HepG2 (cell line): Measurements from ENCODE around the gene AKAP3. TPM values are rescaled to one million over a fixed set of nuclear protein-coding genes. Genes with fewer than 3 reads are reported as not detected.

ENCODE experiments used
- ARID4A ChIP-seq: sonication (generic); formaldehyde crosslinking; IDR thresholded peaks from 2 replicates; pipeline ENCODE4 v1.5.0; 2020; ENCODE audit warnings: mild to moderate bottlenecking, missing genetic modification reagents, borderline replicate concordance
- FOXC1 ChIP-seq: sonication (generic); formaldehyde crosslinking; IDR thresholded peaks from 2 replicates; pipeline ENCODE4 v1.8.0; 2022; ENCODE audit warnings: mild to moderate bottlenecking, missing genetic modification reagents, borderline replicate concordance
- HNRNPLL ChIP-seq: fragments of 200-400 bp; formaldehyde crosslinking; IDR thresholded peaks from 2 replicates; pipeline ENCODE4 v1.6.1; 2017; ENCODE audit warnings: mild to moderate bottlenecking, low read depth, low read length; ENCODE audit not compliant: poor library complexity, severe bottlenecking
- HOXA9 ChIP-seq: sonication (generic); formaldehyde crosslinking; IDR thresholded peaks from 2 replicates; pipeline ENCODE4 v1.8.1; 2022; ENCODE audit warnings: missing genetic modification reagents, mild to moderate bottlenecking, moderate library complexity, borderline replicate concordance
- JUNB ChIP-seq: sonication (generic); formaldehyde crosslinking; IDR thresholded peaks from 2 replicates; pipeline ENCODE4 v1.8.0; 2022; ENCODE audit warnings: missing genetic modification reagents, mild to moderate bottlenecking, borderline replicate concordance
- KMT2B ChIP-seq: IDR thresholded peaks from 2 replicates; pipeline ENCODE4 v1.6.1; 2016; ENCODE audit warnings: missing genetic modification reagents, missing compliant biosample characterization
- MXI1 ChIP-seq: IDR thresholded peaks from 3 replicates; pipeline ENCODE4 v1.6.1; 2012; ENCODE audit warnings: low read depth, low read length, inconsistent platforms, borderline replicate concordance
- POGZ ChIP-seq: sonication (generic); formaldehyde crosslinking; IDR thresholded peaks from 2 replicates; pipeline ENCODE4 v1.4.0; 2020; ENCODE audit warnings: mild to moderate bottlenecking, missing genetic modification reagents
- SALL1 ChIP-seq: sonication (generic); formaldehyde crosslinking; IDR thresholded peaks from 2 replicates; pipeline ENCODE4 v1.8.0; 2022; ENCODE audit warnings: mild to moderate bottlenecking, missing genetic modification reagents
- SALL2 ChIP-seq: sonication (generic); formaldehyde crosslinking; IDR thresholded peaks from 2 replicates; pipeline ENCODE4 v1.8.1; 2023; ENCODE audit warnings: mild to moderate bottlenecking, missing genetic modification reagents, inconsistent platforms
- SMC3 ChIP-seq: IDR thresholded peaks from 2 replicates; pipeline ENCODE4 v1.6.1; 2011; ENCODE audit warnings: low read length, improper control_type of control experiment
- STAG1 ChIP-seq: sonication (generic); formaldehyde crosslinking; IDR thresholded peaks from 2 replicates; pipeline ENCODE4 v1.4.0; 2020; ENCODE audit warnings: missing genetic modification reagents
- TFDP1 ChIP-seq: IDR thresholded peaks from 2 replicates; pipeline ENCODE4 v1.6.1; 2016; ENCODE audit warnings: missing compliant biosample characterization, missing genetic modification reagents, borderline replicate concordance
- TFE3 ChIP-seq: IDR thresholded peaks from 2 replicates; pipeline ENCODE4 v1.6.1; 2016
- YEATS4 ChIP-seq: sonication (generic); formaldehyde crosslinking; IDR thresholded peaks from 2 replicates; pipeline ENCODE4 v1.4.0; 2020; ENCODE audit warnings: missing genetic modification reagents, borderline replicate concordance
- ZBTB26 ChIP-seq: IDR thresholded peaks from 2 replicates; pipeline ENCODE4 v1.6.1; 2016; ENCODE audit warnings: missing compliant biosample characterization, missing genetic modification reagents, borderline replicate concordance
- ZNF274 ChIP-seq: sonication (generic); formaldehyde crosslinking; IDR thresholded peaks from 2 replicates; pipeline ENCODE4 v1.5.1; 2020; ENCODE audit warnings: mild to moderate bottlenecking, missing genetic modification reagents
- ZNF672 ChIP-seq: sonication (generic); formaldehyde crosslinking; IDR thresholded peaks from 2 replicates; pipeline ENCODE4 v1.8.1; 2022; ENCODE audit warnings: missing genetic modification reagents
- polyA plus RNA-seq, 8 experiments: library from polyadenylated mRNA; depleted of rRNA in 3 of 8; stranded (reverse) in 7 of 8; unstranded in 1 of 8; fragments of >200 nt; fragmentation: Illumina TruSeq in 4 of 8; extraction: Trizol in 4 of 8; gene quantifications; 2 replicates each; pipeline versions ENCODE4 v1.2.1 to v1.2.3, GENCODE V29; 2011 to 2016; ENCODE audit warnings: low read depth in 4 of 8, missing spikeins in 1 of 8, mixed read lengths in 1 of 8; ENCODE audit not compliant: insufficient read depth in 1 of 8
- total RNA-seq, 5 experiments: library from RNA; depleted of rRNA; stranded (reverse); fragments of >200 nt; fragmentation: Illumina TruSeq; extraction: Trizol; gene quantifications; 2 replicates each; pipeline ENCODE4 v1.2.3, GENCODE V29; 2016; ENCODE audit warnings: low read depth in 1 of 5
- TF ChIP-seq, protein P1 (sequence below): sonication (generic); formaldehyde crosslinking; IDR thresholded peaks from 2 replicates; pipeline ENCODE4 v1.4.0; 2020; ENCODE audit warnings: missing genetic modification reagents

Gene AKAP3
- total and polyA plus RNA-seq, 2 of the 13 experiments (the other 11 are each of a cell fraction or from before 2014, with no cell fraction given) = 0.22 to 0.49 TPM

DNA sequence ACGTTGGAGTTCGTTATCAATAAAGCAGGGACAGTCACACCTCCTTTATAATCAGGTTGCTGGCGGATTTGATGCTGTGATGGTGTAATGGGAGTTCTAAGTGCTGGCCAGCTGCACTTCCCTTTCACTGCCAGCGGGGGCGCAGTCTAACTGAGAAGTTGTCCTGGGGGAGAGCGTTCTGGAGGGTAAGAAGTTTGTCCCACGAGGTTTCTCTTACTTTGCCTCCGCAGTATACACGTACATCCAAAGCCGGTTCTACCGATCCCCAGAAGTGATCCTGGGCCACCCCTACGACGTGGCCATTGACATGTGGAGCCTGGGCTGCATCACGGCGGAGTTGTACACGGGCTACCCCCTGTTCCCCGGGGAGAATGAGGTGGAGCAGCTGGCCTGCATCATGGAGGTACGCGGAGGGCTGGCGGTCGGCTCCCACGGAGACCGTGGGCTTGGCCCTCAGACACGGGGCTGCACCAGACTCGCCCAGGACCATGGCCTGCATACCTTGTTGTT is 44.1 kb downstream of the AKAP3 start (continued):
- TF ChIP-seq ARID4A (CRISPR knock-in tag) (peak; percentile 71; the same call in 1 of the 2 replicates), FOXC1 (CRISPR knock-in tag) (peak; percentile 65; the same call in 1 of the 2 replicates), ZBTB26 (CRISPR knock-in tag) (peak; percentile 68; the same call in 1 of the 2 replicates), KMT2B (CRISPR knock-in tag) (peak; percentile 91), STAG1 (CRISPR knock-in tag) (peak; percentile 58), TFDP1 (0 out of 2 replicates have a peak, but pooled peaks have one; percentile 36), MXI1 (peak; percentile 56; the same call in 1 of the 3 replicates), ZNF672 (CRISPR knock-in tag) (no peak), SALL2 (CRISPR knock-in tag) (0 out of 2 replicates have a peak, but pooled peaks have one; percentile 29), YEATS4 (CRISPR knock-in tag) (peak; percentile 71; the same call in 1 of the 2 replicates), ZNF274 (CRISPR knock-in tag) (0 out of 2 replicates have a peak, but pooled peaks have one; percentile 67), SALL1 (CRISPR knock-in tag) (peak; percentile 75), TFE3 (CRISPR knock-in tag) (0 out of 2 replicates have a peak, but pooled peaks have one; percentile 14), HOXA9 (CRISPR knock-in tag) (no peak), HNRNPLL (peak; percentile 37), JUNB (CRISPR knock-in tag) (no peak), SMC3 (peak; percentile 25; the same call in 1 of the 2 replicates), POGZ (CRISPR knock-in tag) (peak; percentile 75)
- TF ChIP-seq, protein P1, sequence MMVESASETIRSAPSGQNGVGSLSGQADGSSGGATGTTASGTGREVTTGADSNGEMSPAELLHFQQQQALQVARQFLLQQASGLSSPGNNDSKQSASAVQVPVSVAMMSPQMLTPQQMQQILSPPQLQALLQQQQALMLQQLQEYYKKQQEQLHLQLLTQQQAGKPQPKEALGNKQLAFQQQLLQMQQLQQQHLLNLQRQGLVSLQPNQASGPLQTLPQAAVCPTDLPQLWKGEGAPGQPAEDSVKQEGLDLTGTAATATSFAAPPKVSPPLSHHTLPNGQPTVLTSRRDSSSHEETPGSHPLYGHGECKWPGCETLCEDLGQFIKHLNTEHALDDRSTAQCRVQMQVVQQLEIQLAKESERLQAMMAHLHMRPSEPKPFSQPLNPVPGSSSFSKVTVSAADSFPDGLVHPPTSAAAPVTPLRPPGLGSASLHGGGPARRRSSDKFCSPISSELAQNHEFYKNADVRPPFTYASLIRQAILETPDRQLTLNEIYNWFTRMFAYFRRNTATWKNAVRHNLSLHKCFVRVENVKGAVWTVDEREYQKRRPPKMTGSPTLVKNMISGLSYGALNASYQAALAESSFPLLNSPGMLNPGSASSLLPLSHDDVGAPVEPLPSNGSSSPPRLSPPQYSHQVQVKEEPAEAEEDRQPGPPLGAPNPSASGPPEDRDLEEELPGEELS = peak; percentile 48; the same call in 1 of the 2 replicates
